Right atrium auricular region (tissue), 2 donors: Measurements from ENCODE around the gene UQCRHL. TPM values are rescaled to one million over a fixed set of nuclear protein-coding genes. Genes with fewer than 3 reads are reported as not detected.

ENCODE experiments used
- DNase-seq: peaks from one replicate; pipeline ENCODE4 v3.0.0-alpha.2; 2019; ENCODE audit warnings: low spot score
- H3K27ac ChIP-seq, 2 donors: fragments of 200-600 bp; sonication (generic); 1 replicate in 1 of 2; 2 replicates in 1 of 2; pipeline ENCODE4 v1.5.1; 2016 to 2019
- H3K27me3 ChIP-seq, 2 donors: fragments of 200-600 bp; sonication (generic); one replicate each; pipeline versions ENCODE4 v1.5.1 to v1.6.0; 2017 to 2019
- H3K36me3 ChIP-seq: fragments of 200-600 bp; sonication (generic); one replicate; pipeline ENCODE4 v1.5.1; 2016
- H3K4me1 ChIP-seq, 2 donors: fragments of 200-600 bp; sonication (generic); one replicate each; pipeline versions ENCODE4 v1.5.1 to v1.6.0; 2017 to 2019
- H3K4me3 ChIP-seq, 2 donors: fragments of 200-600 bp; sonication (generic); 1 replicate in 1 of 2; 2 replicates in 1 of 2; pipeline ENCODE4 v1.5.1; 2017 to 2019; ENCODE audit warnings: mild to moderate bottlenecking in 1 of 2, moderate library complexity in 1 of 2
- H3K9me3 ChIP-seq, 2 donors: fragments of 200-600 bp; sonication (generic); one replicate each; pipeline ENCODE4 v1.5.1; 2019
- CTCF ChIP-seq, 2 donors: fragments of 200-600 bp; sonication (generic); IDR thresholded peaks; one replicate each; pipeline ENCODE4 v1.5.1; 2019; ENCODE audit warnings: antibody characterized with exemption in 2 of 2
- total RNA-seq, 2 donors: library from RNA; depleted of rRNA; stranded (reverse); fragments of >200 nt; gene quantifications; one replicate each; pipeline ENCODE4 v1.1.0, GENCODE V29; 2016

UQCRHL gene
- total RNA-seq, 2 donors from 2014 or later: 1.6 to 5.5 TPM

- no peak for TF ChIP-seq CTCF (IDR thresholded peaks at IDR 0.05)
- H3K4me3 ChIP-seq: peak overlapping the region; percentile 76
These were observed 28.5 kb upstream of the UQCRHL start for GRCh38 chr1:15835741-15836510.

GRCh38 chr1:15835205-15835740 is 27.8 kb upstream of the UQCRHL start:
- Histone ChIP-seq H3K27ac (peak overlapping the region; percentile 99), H3K9me3 (no peaks in the 10 kb centered on the region), H3K27me3 (no peaks in the 10 kb centered on the region), H3K4me1 (peaks cover 0 to 22% of the 10 kb centered on the region in 2 donors), H3K4me3 (peak overlapping the region; percentile 76), H3K36me3 (no peaks in the 10 kb centered on the region)
- DNase-seq: no peak
- TF ChIP-seq CTCF (IDR thresholded peaks at IDR 0.05): no peak

More at GRCh38 chr1:15835741-15836510, 28.5 kb upstream of the UQCRHL start:
- peak overlapping the region; percentile 99 for H3K27ac ChIP-seq
- H3K9me3 ChIP-seq: no peaks in the 10 kb centered on the region
- H3K27me3 ChIP-seq: no peaks in the 10 kb centered on the region
- H3K4me1 ChIP-seq: peaks cover 0 to 22% of the 10 kb centered on the region in 2 donors
- peak; percentile 99 for DNase-seq
- no peaks in the 10 kb centered on the region for H3K36me3 ChIP-seq

GRCh38 chr1:15834406-15835204 is 27.2 kb upstream of the UQCRHL start:
- Histone ChIP-seq H3K4me1 (peaks cover 0 to 22% of the 10 kb centered on the region in 2 donors), H3K36me3 (no peaks in the 10 kb centered on the region), H3K4me3 (peak overlapping the region; percentile 76), H3K27ac (peak overlapping the region; percentile 99), H3K27me3 (no peaks in the 10 kb centered on the region), H3K9me3 (no peaks in the 10 kb centered on the region)
- DNase-seq: peak; percentile 85
- peak in 1 of 2 donors; percentile 5 for TF ChIP-seq CTCF (IDR thresholded peaks at IDR 0.05)

- Histone ChIP-seq H3K4me1 (peaks cover 0 to 22% of the 10 kb centered on the region in 2 donors), H3K27me3 (no peaks in the 10 kb centered on the region), H3K36me3 (no peaks in the 10 kb centered on the region), H3K4me3 (peak overlapping the region; percentile 76), H3K9me3 (no peaks in the 10 kb centered on the region), H3K27ac (peak overlapping the region; percentile 99)
- peak in 1 of 2 donors; percentile 2 for TF ChIP-seq CTCF (IDR thresholded peaks at IDR 0.05)
- no peak for DNase-seq
These were observed 26.5 kb upstream of the UQCRHL start for GRCh38 chr1:15833842-15834405.

- peaks cover 0 to 22% of the 10 kb centered on the region in 2 donors for H3K4me1 ChIP-seq
- TF ChIP-seq CTCF (IDR thresholded peaks at IDR 0.05): no peak
- H3K36me3 ChIP-seq: no peaks in the 10 kb centered on the region
- peak overlapping the region; percentile 76 for H3K4me3 ChIP-seq
- H3K27ac ChIP-seq: peak overlapping the region; percentile 99
- no peaks in the 10 kb centered on the region for H3K9me3 ChIP-seq
- peak; percentile 76 for DNase-seq
- no peaks in the 10 kb centered on the region for H3K27me3 ChIP-seq
These were observed 25.7 kb upstream of the UQCRHL start for GRCh38 chr1:15833069-15833679.
